HG02798 (cell line): ENCODE results near the gene CMKLR1.

ENCODE experiments used
- ATAC-seq: cut with Tn5 transposase; IDR thresholded peaks from one replicate; pipeline ENCODE4 v1.9.1; 2021; ENCODE audit warnings: mild to moderate bottlenecking; ENCODE audit not compliant: unreplicated experiment, poor library complexity

Gene CMKLR1, protein sequence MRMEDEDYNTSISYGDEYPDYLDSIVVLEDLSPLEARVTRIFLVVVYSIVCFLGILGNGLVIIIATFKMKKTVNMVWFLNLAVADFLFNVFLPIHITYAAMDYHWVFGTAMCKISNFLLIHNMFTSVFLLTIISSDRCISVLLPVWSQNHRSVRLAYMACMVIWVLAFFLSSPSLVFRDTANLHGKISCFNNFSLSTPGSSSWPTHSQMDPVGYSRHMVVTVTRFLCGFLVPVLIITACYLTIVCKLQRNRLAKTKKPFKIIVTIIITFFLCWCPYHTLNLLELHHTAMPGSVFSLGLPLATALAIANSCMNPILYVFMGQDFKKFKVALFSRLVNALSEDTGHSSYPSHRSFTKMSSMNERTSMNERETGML

DNA sequence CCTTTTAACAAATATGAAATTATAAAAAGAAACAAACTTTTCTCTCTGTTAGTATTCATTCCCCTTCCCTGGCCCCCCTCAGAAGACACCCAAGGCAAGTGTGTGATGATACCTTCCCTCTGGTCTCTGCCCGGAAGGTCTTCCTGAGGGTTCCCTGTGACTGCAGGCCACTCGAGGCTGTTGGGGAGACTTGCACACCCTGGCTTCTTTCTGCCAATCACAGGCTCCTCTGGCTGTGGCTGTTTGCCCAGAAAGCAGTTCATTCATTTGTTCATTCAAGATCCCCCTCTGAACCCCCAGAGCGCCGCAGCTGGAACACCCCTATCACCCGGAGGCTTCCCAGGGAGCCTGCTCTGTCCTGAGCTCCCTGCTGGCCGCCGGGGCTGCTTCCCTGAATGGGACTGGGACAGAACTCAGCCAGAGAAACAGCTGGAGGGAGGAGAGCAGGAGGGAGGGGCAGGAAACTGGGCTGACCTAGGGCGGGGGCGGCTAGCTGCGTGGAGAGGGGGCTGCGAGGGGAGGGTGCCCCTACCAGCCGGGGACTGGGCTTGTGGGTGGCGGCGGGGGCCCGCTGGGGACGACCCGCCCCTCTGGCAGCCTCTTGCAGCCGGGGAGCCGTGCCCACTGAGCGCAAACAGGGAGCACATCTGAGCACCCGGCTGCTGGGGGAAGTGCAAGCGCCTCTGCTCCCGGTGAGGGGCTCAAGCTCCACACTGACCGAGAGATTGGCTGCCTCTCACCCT, at the start of gene CMKLR1:
CMKLR1 (minus strand) TSS at position 397 of the 743 bp plus-strand sequence. CDS start 45,720 bp downstream, outside the sequence.
- no peak for ATAC-seq

DNA sequence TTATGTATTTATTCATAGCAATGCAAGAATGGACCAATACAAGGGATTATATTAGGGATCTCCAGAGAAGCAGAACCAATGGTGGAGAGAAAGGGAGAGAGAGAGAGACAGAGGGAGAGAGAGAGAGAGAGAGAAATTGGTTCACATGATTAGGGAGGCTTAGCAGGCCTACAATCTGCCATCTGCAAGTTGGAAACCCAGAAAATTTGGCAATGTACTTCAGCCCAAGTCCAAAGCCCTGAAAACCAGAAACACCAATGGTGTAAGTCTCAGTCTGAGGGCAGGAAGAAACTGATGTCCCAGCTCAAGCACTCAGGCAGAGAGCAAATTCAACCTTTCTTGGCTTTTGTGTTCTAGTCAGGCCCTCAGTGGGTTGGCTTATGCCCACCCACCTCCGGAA, 48.7 kb upstream of the CMKLR1 start:
- ATAC-seq = no peak

DNA sequence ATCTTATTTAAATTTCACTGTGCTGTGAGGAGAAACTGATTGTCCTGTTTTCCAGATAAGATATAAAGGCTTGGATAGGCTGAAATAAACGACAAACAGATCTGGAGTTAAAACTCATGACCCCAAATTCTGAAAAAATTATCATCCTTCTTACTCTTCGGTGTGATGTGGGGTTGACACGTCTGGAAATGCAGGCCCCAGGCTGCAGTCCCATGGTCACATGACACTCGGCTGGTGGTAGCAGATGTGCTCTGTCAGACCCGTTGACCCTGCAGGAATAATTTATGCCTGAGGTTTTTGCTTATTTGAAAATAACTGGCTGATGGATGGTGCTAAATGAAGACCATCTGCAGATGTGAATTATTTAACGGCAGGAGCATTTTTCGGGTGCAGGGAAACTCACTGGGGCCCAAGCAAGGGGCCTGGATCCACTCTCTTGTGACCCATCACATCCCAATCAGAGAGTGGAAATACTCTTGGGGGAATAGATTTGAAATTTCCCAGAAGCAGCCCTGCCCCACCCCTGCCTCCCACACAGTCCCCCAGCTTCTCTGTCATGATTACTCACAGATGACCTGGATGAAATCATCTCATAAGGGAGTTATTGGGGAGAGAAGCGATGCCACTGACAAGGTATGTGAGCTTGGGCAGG, 47.7 kb upstream of the CMKLR1 start:
- no peak for ATAC-seq

DNA sequence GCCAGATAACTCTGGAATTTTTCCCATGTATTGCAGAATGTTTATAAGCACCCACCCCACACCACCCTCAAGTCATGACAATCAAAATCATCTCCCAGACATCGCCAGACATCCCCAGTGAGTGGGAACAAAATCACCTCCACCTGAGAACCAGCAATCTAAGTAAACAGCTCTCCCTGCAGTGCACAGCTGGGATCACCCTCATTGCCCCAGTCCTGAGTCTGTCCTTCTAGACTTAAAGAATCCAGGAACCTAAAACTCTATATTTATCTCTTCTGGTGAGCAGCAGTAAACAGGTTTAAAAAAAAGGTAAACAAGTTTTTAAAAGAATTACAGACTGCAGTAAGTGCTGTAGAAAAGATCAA, 43.3 kb upstream of the CMKLR1 start:
- ATAC-seq = no peak

DNA sequence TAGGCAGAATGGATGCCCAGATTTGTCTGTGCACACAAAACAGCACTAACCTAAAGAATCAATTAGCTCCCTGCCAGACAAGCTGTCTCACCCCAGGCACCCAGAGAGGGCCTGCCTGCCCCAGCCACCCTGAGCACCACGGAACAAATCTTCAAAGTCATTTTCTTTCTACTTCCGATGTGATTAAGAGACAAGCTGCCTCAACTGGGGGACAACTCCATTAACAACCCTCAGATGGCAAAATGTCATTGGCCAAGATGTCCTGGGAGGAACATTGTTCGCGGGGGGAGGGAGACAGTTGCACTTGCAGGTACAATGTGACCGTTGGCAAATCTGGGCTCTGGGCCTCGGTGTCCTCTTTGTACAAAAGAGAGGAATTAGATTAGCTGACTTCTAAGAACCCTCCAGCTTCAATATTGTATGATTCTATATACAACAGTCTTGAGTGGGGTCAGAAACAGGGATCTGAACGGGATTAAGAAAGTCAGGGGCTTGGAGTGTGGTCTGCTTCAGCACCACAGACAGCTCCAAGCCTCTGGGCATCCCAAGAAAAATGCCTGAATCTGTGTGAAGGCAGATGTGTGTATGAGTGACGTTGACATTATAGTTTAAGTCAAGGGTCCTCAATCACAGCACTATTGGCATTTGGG, 42.8 kb upstream of the CMKLR1 start:
- ATAC-seq = no peak

DNA sequence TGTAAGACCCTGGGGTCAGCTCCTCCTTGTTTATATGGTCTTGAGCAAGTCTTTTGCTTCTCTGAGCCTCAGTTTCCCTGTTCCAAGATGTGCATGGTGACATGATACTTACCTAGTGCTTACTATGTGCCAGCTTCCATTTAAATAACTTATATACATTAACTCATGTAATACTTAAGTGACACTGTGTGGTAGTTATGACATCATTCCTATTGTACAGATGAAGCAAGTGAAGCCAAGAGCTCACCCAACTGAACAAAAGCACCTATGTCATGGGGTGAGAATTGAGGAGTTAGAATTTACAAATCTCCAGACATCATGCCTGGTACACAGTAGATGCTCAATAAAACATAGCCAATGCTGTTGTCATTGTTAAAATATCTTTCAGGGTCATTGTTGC, 41.3 kb upstream of the CMKLR1 start:
- ATAC-seq = no peak

DNA sequence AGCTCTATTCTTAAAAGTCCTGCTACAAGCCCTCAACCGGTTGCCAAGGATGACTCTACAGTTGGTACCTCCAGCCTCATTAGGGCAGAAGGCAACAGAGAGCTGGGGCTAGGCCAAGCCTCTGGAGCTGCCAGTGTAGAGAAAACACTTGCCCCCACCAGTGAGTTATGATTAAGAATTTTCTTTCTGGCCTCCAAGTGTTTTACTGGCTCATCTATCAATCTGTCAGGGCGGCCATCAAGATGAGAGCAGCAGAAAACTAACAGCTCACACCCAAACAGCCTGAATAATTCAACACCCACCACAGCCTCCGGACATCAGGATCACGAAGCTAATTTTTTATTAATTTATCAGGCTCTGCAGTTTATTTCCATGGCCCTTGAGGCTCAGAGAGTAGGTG, 40.7 kb upstream of the CMKLR1 start:
- ATAC-seq = no peak

DNA sequence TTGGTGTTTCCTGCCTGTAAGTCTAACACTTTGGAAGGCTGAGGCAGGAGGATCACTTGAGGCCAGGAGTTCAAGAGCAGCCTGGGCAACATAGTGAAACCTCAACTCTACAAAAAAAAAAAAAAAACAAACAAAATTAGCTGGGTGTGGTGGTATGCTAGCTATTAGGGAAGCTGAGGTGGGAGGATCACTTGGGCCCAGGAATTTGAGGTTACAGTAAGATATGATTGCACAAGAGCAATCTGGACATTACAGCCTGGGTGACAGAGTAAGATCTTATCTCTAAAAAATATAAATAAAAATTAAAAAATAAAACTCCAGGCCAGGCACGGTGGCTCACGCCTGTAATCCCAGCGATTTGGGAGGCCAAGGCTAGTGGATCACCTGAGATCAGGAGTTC, 39.8 kb upstream of the CMKLR1 start:
- no peak for ATAC-seq

DNA sequence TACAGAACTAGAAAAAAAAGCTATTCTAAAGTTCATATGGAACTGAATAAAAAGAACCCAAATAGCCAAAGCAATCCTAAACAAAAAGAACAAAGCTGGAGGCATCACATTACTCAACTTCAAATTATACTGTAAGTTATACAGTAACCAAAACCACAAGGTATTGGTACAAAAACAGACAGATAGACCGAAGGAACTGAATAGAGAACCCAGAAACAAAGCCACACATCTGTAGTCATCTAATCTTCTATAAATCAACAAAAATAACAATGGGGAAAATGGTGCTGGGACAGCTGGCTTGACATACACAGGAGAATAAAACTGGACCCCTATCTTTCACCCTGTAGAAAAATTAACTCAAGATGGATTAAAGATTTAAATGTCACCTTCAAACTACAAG, 38.1 kb upstream of the CMKLR1 start:
- no peak for ATAC-seq

DNA sequence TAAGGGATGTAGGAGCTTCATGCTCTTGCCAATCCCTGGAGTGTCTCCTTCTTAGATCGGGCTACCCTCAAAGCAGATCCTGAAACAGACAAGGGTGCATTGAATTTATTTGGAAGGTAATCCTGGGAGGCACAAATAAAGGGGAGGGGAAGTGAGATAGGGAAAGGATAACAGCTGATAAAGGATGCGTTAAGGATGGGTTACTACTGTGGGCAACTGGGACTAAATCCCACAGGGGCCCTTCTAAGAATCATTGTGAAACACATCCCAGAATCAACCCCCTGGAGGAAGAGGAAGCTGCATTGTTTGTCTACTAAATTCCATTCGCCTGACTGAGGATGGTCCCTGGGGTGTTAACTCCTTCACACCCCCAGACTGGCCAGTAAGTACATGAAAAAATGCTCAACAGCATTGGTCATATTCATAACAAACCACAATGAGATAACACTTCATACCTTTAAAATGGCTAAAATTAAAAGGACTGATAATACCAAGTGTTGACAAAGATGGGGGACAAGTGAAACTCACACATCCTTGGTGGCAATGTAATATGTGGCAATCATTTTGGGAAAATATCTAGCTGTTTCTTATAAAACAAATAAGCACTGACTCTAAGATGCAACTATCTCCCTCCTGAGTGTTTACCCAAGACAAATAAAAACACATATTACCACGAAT, 37.0 kb upstream of the CMKLR1 start:
- no peak for ATAC-seq

DNA sequence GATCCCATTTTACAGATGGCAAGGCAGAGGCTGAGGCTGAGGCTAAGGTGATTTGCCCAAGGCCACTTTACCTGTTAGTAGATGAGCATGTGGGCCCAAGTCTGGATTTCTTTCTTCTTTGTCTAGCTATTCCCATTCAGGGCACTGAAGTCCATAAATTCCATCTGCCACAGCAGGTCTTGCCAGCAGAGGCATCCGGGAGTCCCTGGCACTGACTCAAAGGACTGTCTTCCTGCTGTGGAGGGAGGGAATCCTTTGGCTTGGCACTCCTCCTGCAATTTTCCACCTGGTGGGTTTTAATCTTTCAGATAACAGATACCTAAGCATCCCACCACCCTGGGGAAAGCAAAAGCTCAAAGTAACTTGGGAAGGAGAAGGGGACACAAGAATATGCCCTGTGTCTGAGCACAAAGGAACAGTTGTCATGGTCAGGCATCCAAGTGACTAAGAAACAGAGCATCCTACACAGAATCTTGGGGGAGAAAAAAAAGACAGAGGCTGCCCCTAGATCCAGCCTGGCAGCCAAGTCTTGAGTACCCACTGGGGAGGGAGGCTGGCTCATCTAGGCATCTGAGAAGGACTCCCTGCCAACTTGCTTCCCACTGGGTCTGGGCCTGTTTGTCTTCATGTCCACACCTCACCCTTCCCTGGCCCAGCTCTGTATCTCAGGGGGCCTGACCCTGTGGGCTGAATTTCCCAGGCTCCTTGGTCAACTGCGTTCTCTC, 35.6 kb upstream of the CMKLR1 start:
- no peak for ATAC-seq

DNA sequence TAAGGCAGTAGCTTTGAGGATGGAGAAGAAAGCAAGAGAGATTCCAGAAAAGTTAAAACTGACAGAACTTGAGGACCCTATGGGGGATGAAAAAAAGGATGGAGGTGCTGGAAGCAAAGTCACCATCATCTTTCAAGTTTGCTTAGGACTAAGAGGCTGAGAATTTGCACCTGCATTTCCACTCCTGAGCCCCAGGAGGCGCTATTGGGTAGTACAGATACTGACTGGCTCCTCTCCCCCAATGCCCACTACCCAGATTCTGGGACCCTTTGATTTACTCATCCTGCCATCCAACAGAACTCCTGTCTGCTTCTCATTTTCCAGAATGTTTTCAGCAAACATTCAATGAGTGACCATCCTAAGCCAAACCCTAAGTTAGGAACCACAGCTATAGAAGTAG, 34.0 kb upstream of the CMKLR1 start:
- no peak for ATAC-seq

DNA sequence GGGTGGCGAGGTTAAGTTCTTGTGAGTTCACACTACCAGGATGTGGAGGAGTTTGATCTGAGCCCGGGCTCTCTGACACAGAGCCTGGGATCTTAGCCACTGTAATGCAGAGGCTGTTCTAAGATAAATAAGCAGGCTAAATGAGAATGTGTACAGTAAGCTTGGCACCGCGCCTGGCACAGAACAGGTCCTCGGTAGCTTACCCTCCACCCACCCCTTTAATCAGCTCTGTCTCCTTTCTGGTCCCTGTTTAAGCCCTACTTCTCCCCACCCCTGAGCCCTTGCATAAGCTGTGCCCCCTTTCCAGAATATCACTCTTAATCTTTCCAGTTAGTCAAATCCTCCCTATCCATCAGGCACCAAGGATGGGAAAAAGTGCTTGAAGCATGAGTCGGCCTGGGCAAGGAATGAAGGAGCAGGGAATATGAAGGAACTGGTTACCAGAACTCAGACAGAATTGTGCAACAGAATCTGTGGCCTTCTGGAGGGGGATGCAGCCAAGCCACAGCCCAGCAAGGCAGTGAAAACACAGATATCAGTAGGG, 32.8 kb upstream of the CMKLR1 start:
- ATAC-seq = no peak

DNA sequence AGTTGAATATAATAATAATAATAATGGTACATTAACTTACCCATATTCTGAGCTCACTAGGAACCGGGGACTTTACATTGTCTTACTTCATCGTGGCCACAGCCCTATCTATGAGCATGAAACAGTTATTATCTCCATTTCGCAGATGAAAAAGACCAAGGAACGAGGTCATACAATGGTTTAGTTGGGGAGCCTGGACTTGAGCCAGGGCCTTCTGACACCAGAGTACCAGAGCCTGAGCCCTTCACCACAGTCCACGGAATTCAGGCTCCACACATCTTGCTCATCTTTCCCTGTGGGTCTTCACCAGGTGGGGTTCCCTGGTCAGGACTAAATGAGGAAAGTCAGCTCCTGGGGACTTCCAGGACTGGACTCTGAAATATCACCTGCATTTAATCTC, 31.3 kb upstream of the CMKLR1 start:
- no peak for ATAC-seq

DNA sequence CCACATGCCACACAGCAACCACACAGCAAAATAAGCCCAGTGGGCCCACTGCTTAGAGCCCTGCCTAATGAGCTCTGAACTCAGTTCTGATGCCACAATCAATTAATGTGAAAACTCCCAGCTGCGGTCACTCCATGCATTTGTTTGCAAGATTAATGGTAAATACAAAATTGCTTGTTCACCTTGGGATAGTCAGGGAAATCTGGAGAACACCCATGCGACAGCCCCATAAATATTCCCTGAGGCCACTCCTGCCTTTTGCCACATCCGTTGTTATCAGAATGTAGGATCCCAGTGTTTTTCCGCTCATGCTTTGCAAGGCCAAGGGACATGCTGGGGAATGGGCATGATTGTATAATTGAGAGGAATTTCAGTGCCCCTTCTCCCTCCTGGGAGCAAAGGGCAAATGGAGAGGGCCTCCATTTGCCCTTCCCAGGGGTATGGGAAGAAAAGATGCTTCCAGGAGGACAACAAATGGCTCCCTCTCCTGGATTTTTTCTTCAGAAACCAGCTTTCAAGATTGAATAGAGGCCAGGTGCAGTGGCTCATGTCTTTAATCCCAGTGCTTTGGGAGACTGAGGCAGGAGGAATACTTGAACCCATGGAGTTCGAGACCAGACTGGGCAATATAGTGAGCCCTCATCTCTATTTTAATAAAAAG, 30.8 kb upstream of the CMKLR1 start:
- ATAC-seq = no peak

DNA sequence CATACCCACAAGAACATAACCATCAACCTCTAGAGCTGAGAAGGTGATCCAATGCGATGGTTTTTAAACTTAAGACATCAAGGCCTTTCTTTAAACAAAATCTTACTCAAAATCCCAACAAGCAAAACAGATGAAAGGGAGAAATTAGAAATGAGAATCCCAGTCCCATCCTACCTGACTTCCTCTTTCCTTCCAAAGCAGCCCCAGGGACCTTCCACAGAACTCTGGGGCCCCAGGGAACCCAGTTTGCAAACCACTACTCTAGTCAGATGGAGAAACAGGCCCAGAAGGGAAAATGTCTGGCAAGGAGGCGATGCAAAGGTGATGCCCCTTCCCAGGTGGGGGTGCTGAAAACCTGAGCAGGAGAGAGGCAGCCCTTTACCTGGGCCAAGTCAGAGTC, 29.0 kb upstream of the CMKLR1 start:
- no peak for ATAC-seq

DNA sequence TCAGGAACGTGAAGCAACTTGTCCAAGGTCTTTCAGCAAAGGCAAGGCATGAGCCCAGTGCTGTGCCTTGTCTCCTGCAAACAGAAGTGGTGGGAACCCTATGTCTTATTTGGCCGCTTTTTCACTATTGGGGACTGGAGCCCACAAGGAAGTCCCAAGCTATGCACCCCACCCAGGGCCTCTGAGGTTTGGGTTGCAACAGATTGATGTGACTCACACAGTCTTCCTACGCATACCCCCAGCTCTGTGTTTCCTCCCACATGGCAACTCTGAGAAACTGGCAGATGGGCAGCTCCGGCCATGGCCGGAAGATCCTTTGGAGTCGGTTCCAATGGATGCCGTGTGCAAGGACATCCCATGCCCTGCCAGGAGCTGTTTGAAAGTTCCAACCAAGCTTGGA, 28.3 kb upstream of the CMKLR1 start:
- ATAC-seq = no peak

DNA sequence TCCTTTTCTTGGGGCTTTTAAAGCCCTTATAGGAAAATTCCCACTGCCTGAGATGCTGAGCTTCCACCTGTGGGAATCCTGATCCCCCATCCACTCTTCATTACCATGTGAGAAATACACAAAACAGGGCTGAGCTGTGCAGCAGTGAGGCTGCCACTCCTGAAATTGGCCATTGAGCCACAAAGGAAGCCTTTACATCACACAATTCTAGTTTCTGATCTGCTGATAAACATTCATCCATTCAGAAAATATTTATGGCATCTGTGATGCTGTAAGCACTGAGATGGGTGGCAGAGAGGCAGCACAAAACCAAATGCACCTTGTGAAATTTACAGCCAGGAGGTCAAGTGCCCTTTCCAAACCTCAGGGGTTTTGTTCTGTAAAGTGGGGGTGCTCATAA, 26.2 kb upstream of the CMKLR1 start:
- no peak for ATAC-seq

DNA sequence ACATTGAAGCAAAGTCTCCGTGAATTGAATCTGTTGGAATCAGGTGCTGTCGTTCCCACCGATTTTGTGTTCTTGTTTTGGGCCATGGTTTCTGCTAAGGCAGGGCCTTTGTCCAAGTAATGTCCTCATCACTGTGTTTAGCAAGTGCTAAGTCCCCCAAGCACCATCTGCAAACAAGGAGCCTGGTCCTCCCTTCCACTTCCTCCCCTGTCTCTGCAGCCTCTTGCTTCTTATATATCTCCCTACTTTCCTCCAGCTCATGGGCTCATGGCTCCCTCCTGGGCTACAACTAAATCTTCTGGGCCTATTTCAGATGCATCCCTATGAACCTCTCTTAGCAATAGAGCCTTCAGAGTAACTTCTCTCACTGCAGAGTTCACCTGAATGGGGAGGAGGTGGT, 25.8 kb upstream of the CMKLR1 start:
- no peak for ATAC-seq
